Measurements from ENCODE around the gene PSD2.

DNA sequence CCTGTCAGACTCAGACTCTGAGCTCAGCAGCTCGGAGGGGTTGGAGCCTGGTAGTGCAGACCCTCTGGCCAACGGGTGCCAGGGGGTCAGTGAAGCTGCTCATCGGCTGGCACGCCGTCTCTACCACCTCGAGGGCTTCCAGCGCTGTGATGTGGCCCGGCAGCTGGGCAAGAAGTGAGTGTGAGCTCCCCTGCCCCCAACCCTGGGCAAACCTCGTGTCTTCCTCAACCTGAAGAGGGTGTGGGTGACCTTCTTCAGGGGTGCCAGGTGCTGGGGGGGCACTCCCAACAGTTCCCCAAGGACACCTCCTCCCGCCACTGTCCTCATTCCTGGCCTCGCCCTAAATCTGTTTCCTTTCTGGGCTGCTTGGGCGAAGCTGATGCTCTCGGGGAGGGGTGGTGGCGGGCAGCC, 18.6 kb downstream of the PSD2 start:
- no peak for TF ChIP-seq POLR2AphosphoS5 (IDR thresholded peaks at IDR 0.05; ENCODE audit: low read depth, low read length)
- TF ChIP-seq, protein P1, sequence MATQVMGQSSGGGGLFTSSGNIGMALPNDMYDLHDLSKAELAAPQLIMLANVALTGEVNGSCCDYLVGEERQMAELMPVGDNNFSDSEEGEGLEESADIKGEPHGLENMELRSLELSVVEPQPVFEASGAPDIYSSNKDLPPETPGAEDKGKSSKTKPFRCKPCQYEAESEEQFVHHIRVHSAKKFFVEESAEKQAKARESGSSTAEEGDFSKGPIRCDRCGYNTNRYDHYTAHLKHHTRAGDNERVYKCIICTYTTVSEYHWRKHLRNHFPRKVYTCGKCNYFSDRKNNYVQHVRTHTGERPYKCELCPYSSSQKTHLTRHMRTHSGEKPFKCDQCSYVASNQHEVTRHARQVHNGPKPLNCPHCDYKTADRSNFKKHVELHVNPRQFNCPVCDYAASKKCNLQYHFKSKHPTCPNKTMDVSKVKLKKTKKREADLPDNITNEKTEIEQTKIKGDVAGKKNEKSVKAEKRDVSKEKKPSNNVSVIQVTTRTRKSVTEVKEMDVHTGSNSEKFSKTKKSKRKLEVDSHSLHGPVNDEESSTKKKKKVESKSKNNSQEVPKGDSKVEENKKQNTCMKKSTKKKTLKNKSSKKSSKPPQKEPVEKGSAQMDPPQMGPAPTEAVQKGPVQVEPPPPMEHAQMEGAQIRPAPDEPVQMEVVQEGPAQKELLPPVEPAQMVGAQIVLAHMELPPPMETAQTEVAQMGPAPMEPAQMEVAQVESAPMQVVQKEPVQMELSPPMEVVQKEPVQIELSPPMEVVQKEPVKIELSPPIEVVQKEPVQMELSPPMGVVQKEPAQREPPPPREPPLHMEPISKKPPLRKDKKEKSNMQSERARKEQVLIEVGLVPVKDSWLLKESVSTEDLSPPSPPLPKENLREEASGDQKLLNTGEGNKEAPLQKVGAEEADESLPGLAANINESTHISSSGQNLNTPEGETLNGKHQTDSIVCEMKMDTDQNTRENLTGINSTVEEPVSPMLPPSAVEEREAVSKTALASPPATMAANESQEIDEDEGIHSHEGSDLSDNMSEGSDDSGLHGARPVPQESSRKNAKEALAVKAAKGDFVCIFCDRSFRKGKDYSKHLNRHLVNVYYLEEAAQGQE (IDR thresholded peaks at IDR 0.05; ENCODE audit: insufficient read depth in 1 of 2, low read depth in 2 of 2, low read length in 2 of 2) = no peak
